Midbrain (tissue), 1 donor: ENCODE measurements around the gene MYO1E.
"Not testable (repeated sequence)": the region's sequence is repeated elsewhere in the genome, so short reads cannot be mapped to it uniquely, and the experiment has no call there.

Experiments
- DNase-seq: peaks from one replicate; lab custom pipeline; 2025; lab: John Stamatoyannopoulos, UW

Gene MYO1E

GRCh38 chr15:59162080-59162479 is 210.6 kb downstream of the MYO1E start:
- DNase-seq = not testable (repeated sequence)

- peak; percentile 23 for DNase-seq
Observed at GRCh38 chr15:59160880-59161593, 211.6 kb downstream of the MYO1E start.

DNA sequence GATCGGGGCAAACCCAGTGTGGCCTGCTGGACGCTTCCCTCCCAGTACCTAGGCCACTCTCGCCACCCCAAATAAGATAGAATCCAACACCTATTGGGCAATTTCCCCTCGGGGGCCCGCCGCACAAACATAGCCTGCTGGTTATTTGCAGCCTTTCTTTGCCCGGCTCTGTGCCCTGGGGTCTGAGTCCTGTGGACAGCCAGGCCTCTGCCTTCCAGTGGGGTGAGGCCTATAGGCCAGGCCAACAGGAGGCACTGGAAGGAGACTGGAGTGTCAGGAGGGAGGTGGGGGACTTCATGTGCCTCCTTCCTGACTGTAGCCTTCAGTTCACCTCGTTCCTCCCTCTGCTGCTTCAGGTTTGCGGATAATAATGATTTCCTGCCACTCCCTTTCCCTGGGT is 213.5 kb downstream of the MYO1E start:
- DNase-seq = no peak

- no peak for DNase-seq
Observed at GRCh38 chr15:59158701-59159034, 214.0 kb downstream of the MYO1E start.

- no peak for DNase-seq
Observed at GRCh38 chr15:59157840-59158700, 214.6 kb downstream of the MYO1E start.

DNA sequence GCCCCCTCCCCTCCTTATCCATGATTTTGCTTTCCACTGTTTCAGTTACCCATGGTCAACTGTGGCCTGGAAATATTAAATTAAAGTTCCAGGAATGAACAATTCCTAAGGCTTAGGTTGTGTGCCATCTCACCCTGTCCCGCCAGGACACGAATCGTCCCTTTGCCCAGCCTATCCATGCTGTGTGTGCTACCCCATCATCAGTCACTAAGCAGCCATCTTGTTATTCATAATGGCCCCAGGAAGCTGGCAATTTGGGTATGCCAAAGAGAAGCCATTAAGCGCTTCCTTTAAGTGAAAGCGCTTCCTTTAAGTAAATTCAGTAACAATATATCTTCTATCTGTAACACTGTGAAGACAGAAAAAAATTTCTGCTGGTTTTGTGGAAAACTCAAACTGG is 215.3 kb downstream of the MYO1E start:
- no peak for DNase-seq

- no peak for DNase-seq
Observed at GRCh38 chr15:59155431-59155830, 217.2 kb downstream of the MYO1E start.

DNA sequence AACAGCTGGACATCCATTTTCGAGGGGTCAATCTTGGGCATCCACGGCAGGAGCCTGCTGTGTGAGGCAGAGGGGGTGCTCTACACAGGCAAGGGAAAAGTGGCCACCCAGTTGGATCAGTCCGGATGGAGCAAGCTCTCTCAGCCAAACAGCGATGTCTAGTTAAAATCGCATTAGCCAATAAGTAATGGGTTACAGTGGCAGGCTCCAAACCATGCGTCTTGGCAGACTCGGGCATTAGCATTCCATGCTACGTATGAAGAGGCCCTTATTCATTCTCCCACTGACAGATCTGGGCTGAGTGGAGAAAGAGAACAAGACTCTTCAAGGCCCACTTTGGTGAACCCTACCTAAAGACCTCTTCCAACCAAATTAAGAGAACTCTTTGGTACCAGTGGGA is 218.4 kb downstream of the MYO1E start:
- DNase-seq = no peak

DNA sequence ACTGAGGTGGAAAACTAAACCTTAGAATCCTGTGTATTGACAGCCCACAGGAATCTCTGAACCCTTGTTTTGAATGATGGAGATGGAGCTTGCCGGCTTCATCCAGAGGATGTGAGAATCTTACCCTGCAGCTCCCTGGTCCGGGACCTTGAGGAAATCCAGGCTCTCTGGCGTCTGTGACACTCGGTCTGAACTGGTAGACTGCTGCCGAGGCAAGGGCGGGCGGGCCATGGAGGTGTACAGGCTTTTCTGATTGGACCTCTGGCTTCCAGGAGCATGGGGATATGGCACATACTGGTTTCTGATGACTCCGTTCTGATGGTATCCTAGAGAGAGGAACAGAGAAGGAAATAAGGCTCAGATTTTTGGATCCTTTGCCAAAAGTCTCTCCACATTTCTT is 219.2 kb downstream of the MYO1E start:
- DNase-seq = no peak

GRCh38 chr15:59152694-59153450 is 219.8 kb downstream of the MYO1E start:
- no peak for DNase-seq

GRCh38 chr15:59150185-59150584 is 222.5 kb downstream of the MYO1E start:
- DNase-seq = no peak

- DNase-seq = no peak
Observed at GRCh38 chr15:59148153-59148833, 224.4 kb downstream of the MYO1E start.

DNA sequence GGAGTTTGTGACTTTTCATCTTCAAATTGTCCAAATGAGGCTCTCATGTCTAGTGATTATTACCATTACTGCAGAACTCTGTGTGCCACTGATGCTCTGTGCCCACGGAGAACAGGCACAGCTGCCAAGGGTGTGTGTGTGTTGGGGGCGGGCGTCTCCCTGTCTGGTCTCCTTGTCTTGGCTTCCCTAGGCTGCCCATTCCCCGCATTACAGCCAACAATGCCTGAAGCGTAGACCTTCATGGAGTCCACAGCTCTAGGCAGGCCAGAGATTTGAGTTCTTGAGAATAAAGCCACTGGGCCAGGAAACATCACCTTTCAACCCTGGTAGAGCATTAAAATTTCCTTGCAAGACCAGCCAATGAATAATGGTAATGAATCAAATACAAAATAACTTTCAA is 225.0 kb downstream of the MYO1E start:
- DNase-seq = no peak

DNA sequence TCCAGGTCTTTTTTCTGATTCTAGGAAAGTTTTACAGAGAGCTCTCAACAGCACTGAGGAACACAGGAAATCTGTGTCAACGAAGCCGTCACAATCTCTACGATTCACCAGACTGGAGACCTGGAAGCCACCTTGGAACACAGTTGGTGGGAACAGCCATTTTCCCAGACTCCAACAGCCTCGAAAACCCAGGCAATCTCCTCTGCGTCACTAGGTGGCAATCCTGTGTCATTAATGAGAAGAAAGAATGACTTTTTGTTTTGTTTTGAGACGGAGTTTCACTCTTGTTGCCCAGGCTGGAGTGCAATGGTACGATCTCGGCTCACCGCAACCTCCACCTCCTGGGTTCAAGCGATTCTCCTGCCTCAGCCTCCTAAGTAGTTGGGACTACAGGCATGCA is 228.1 kb downstream of the MYO1E start:
- peak; percentile 27 for DNase-seq

DNA sequence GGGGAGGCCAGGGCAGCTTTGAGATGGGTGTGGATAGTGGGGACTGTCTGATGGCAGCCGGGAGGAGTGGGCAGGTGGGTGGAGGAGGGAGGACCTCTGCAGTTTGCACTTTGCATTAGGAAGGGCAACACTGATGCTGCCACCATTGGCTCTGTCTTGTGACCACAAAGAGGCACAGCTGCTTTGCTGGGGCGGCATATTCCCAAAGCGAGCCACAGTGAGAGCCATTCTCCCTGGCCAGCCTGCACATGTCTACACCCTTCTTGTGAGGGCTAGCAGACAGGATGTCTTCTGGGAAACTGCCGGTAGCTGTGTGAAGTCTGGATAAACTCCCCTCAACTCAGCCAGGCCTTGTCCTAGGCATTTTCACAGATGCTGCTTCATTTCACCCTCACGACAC is 229.4 kb downstream of the MYO1E start:
- DNase-seq = no peak

GRCh38 chr15:59140422-59141226 is 232.0 kb downstream of the MYO1E start:
- DNase-seq = no peak

- no peak for DNase-seq
Observed at GRCh38 chr15:59138243-59138642, 234.4 kb downstream of the MYO1E start.

DNA sequence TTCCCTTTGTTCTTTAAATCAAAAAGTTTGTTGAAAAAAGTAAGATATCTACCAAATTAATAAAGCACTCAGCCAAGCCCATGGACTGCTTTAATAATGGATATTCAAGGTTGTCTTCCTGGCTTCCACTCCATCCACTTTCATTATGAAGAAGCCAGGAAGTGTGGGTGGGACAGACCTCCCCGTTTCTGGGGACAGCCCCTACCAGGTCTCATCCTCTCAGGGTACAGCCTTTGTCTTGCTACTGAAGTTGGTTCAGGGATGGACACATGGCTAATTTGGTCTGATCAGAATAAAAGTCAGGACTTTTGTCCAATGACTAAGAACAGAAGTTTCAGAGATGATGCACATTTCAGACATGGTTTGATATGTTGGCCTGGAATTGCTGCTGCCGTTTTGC is 235.1 kb downstream of the MYO1E start:
- DNase-seq = no peak

DNA sequence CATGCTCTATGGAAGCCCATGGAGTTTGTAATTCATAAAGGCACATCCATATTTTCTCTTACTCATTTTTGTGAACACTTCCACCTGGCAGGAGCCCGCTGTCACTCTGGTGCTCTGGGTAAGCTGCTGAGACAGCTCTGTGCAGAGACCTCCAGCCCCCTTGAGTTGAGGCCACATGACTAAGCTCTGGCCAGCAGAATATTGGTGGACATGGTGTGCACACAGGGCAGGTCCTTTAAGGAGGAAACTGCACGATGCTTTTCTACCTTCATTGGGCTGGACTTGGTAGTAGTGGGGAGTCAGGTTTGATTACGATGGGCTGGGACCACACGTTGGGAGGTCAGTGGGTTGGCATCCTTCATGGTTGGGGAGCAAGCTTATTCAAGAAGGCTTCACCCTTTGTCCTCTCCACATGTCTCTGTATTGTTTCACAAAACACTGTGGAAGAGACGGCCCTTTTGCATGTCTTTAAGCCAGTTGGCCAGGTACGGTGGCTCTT is 238.7 kb downstream of the MYO1E start:
- no peak for DNase-seq

GRCh38 chr15:59131969-59132562 is 240.6 kb downstream of the MYO1E start:
- no peak for DNase-seq

DNA sequence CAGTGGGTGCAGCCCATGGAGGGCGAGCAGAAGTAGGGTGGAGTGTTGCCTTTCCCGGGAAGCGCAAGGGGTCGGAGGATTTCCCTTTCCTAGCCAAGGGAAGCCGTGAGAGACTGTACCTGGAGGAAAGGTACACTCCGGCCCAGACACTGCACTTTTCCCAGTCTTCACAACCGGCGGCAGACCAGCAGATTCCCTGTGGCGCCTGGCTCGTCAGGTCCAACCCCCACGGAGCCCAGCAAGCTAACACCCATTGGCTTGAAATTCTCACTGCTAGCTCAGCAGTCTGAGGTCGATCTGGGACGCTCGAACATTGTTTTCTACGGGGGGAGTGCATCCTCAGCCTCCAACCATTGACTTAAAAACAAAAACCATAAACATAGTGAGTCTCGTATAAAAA is 241.2 kb downstream of the MYO1E start:
- no peak for DNase-seq
